K562 (cell line): ENCODE measurements around the gene TPD52L1. TPM values are rescaled to one million over a fixed set of nuclear protein-coding genes. Genes with fewer than 3 reads are reported as not detected.

ENCODE experiments used
- ARID3A ChIP-seq: IDR thresholded peaks from 2 replicates; pipeline ENCODE4 v1.6.1; 2012; ENCODE audit warnings: low read depth, low read length, improper control_type of control experiment, borderline replicate concordance
- BRD4 ChIP-seq: fragments of 200-600 bp; sonication (generic); IDR thresholded peaks from 2 replicates; pipeline ENCODE4 v1.6.1; 2017; ENCODE audit warnings: inconsistent platforms
- BRF1 ChIP-seq: IDR thresholded peaks from 3 replicates; pipeline ENCODE4 v1.6.1; 2011; ENCODE audit warnings: borderline replicate concordance, mild to moderate bottlenecking; ENCODE audit not compliant: insufficient read length; ENCODE audit errors: extremely low read depth
- CHD7 ChIP-seq: fragments of 200-600 bp; sonication (generic); IDR thresholded peaks from one replicate; pipeline ENCODE4 v1.6.1; 2012; ENCODE audit warnings: mild to moderate bottlenecking, low read depth, low read length, inconsistent platforms
- CREBBP ChIP-seq: IDR thresholded peaks from one replicate; pipeline ENCODE4 v1.6.1; 2012; ENCODE audit warnings: low read depth, mild to moderate bottlenecking, control low read depth, inconsistent platforms, low read length
- DACH1 ChIP-seq: fragments of 450-650 bp; IDR thresholded peaks from 2 replicates; pipeline ENCODE4 v1.6.1; 2018; ENCODE audit not compliant: partially characterized antibody
- ELF4 ChIP-seq: fragments of 450-650 bp; formaldehyde crosslinking; IDR thresholded peaks from 2 replicates; pipeline ENCODE4 v1.4.0; 2022; ENCODE audit warnings: missing genetic modification characterization
- JUND ChIP-seq, 2 experiments: IDR thresholded peaks; 2 replicates in 1 of 2; 3 replicates in 1 of 2; pipeline ENCODE4 v1.6.1; 2011; ENCODE audit warnings: borderline replicate concordance in 2 of 2, low read depth in 2 of 2, low read length in 2 of 2, improper control_type of control experiment in 1 of 2, missing biosample characterization in 1 of 2, missing genetic modification characterization in 1 of 2, missing genetic modification reagents in 1 of 2
- NFE2 ChIP-seq: IDR thresholded peaks from 2 replicates; pipeline ENCODE4 v1.6.1; 2014; ENCODE audit warnings: antibody characterized with exemption, low read depth
- RBFOX2 ChIP-seq: fragments of 200-400 bp; formaldehyde crosslinking; IDR thresholded peaks from 2 replicates; pipeline ENCODE4 v1.6.1; 2017; ENCODE audit warnings: low read depth, mild to moderate bottlenecking, low read length, moderate library complexity
- THRAP3 ChIP-seq: fragments of 450-650 bp; IDR thresholded peaks from 2 replicates; pipeline ENCODE4 v1.6.1; 2016; ENCODE audit warnings: mild to moderate bottlenecking, inconsistent platforms, borderline replicate concordance
- ZBTB9 ChIP-seq: fragments of 450-650 bp; formaldehyde crosslinking; IDR thresholded peaks from 2 replicates; pipeline ENCODE4 v1.4.0; 2020; ENCODE audit warnings: mild to moderate bottlenecking, moderate library complexity
- ZFPM2 ChIP-seq: fragments of 250-450 bp; sonication (Bioruptor Pico); IDR thresholded peaks from 2 replicates; pipeline ENCODE4 v1.5.1; 2022; ENCODE audit warnings: mild to moderate bottlenecking
- ZNF75A ChIP-seq: fragments of 450-650 bp; formaldehyde crosslinking; IDR thresholded peaks from 2 replicates; pipeline ENCODE4 v1.4.0; 2020; ENCODE audit warnings: mild to moderate bottlenecking
- ZSCAN32 ChIP-seq: fragments of 450-650 bp; formaldehyde crosslinking; IDR thresholded peaks from 2 replicates; pipeline ENCODE4 v1.4.0; 2020; ENCODE audit warnings: mild to moderate bottlenecking, moderate library complexity
- polyA plus RNA-seq, 8 experiments: library from polyadenylated mRNA; depleted of rRNA in 4 of 8; stranded (reverse) in 5 of 8; unstranded in 3 of 8; fragments of >200 nt; fragmentation: Nextera tagmentation in 2 of 8; fragmentation: Illumina TruSeq in 1 of 8; extraction: Ambion mirVana in 2 of 8; extraction: Trizol in 1 of 8; gene quantifications; 2 replicates each; pipeline versions ENCODE4 v1.2.1 to v1.2.3, GENCODE V29; 2011 to 2014; ENCODE audit warnings: inconsistent platforms in 1 of 8, missing spikeins in 1 of 8
- total RNA-seq, 7 experiments: library from RNA; depleted of rRNA in 6 of 7; stranded (reverse); fragments of >200 nt in 6 of 7; fragmentation: Illumina TruSeq in 2 of 7; extraction: Trizol in 2 of 7; gene quantifications; 2 replicates each; pipeline versions ENCODE4 v1.2.1 to v1.2.3, GENCODE V29; 2011 to 2021; ENCODE audit warnings: low replicate concordance in 1 of 7

Gene TPD52L1
- total and polyA plus RNA-seq, 9 of the 15 experiments (the other 6 are each of a cell fraction or from before 2014, with no cell fraction given) = 12.9 to 149 (median 75.7) TPM

- no peak for TF ChIP-seq CREBBP
- no peak for TF ChIP-seq THRAP3
- no peak for TF ChIP-seq ZFPM2 (CRISPR knock-in tag)
- TF ChIP-seq RBFOX2 = no peak
- TF ChIP-seq BRD4 = no peak
- no peak for TF ChIP-seq ELF4 (CRISPR knock-in tag)
- no peak for TF ChIP-seq ARID3A
- TF ChIP-seq NFE2 = no peak
- no peak for TF ChIP-seq DACH1
- TF ChIP-seq CHD7 = no peak
- TF ChIP-seq ZBTB9 = no peak
- TF ChIP-seq BRF1 = no peak
- no peak for TF ChIP-seq ZSCAN32 (CRISPR knock-in tag)
- TF ChIP-seq JUND (IDR thresholded peaks at IDR 0.05; ENCODE audit: borderline replicate concordance, low read depth, low read length) = no peak
- peak; percentile 29; the same call in 1 of the 3 replicates for TF ChIP-seq JUND (tag; IDR thresholded peaks at IDR 0.05; ENCODE audit: borderline replicate concordance, low read depth, low read length)
- TF ChIP-seq ZNF75A (CRISPR knock-in tag) = no peak
Observed at GRCh38 chr6:125174626-125175025, 21.1 kb downstream of the TPD52L1 start (continued).
